Measurements from ENCODE around the gene IRF8. TPM values are rescaled to one million over a fixed set of nuclear protein-coding genes. Genes with fewer than 3 reads are reported as not detected.

IRF8 gene
- total RNA-seq, 1 experiment from 2014 or later: 0.23 TPM

GRCh38 chr16:85912211-85912974 lies 13.4 kb downstream of the IRF8 start:
- DNase-seq (ENCODE audit: low read depth): no peak

- DNase-seq (ENCODE audit: low read depth): no peak
Measured at GRCh38 chr16:85913141-85913601, 14.2 kb downstream of the IRF8 start.

- DNase-seq (ENCODE audit: low read depth): no peak
Measured at GRCh38 chr16:85913688-85914422, 14.9 kb downstream of the IRF8 start.

GRCh38 chr16:85914423-85914794 lies 15.4 kb downstream of the IRF8 start:
- DNase-seq (ENCODE audit: low read depth): no peak

- DNase-seq (ENCODE audit: low read depth): no peak
Measured at GRCh38 chr16:85915125-85915845, 16.3 kb downstream of the IRF8 start.

GRCh38 chr16:85916141-85916890 lies 17.4 kb downstream of the IRF8 start:
- no peak for DNase-seq (ENCODE audit: low read depth)

GRCh38 chr16:85917012-85917411 lies 18.1 kb downstream of the IRF8 start:
- DNase-seq (ENCODE audit: low read depth): no peak

- no peak for DNase-seq (ENCODE audit: low read depth)
Measured at GRCh38 chr16:85917959-85918358, 19.0 kb downstream of the IRF8 start.

GRCh38 chr16:85918436-85918835 lies 19.5 kb downstream of the IRF8 start:
- DNase-seq (ENCODE audit: low read depth): no peak

- DNase-seq (ENCODE audit: low read depth): no peak
Measured at GRCh38 chr16:85919271-85920267, 20.6 kb downstream of the IRF8 start.

- DNase-seq (ENCODE audit: low read depth): peak; percentile 27
Measured at GRCh38 chr16:85921026-85921425, 22.1 kb downstream of the IRF8 start.

GRCh38 chr16:85923153-85924021 lies 24.4 kb downstream of the IRF8 start:
- no peak for DNase-seq (ENCODE audit: low read depth)

- DNase-seq (ENCODE audit: low read depth): no peak
Measured at GRCh38 chr16:85924675-85925074, 25.7 kb downstream of the IRF8 start.

GRCh38 chr16:85926370-85926769 lies 27.4 kb downstream of the IRF8 start:
- no peak for DNase-seq (ENCODE audit: low read depth)

GRCh38 chr16:85927371-85927770 lies 28.4 kb downstream of the IRF8 start:
- DNase-seq (ENCODE audit: low read depth): no peak

- no peak for DNase-seq (ENCODE audit: low read depth)
Measured at GRCh38 chr16:85927959-85928358, 29.0 kb downstream of the IRF8 start.

- no peak for DNase-seq (ENCODE audit: low read depth)
Measured at GRCh38 chr16:85928401-85928820, 29.4 kb downstream of the IRF8 start.

- no peak for DNase-seq (ENCODE audit: low read depth)
Measured at GRCh38 chr16:85929259-85929721, 30.3 kb downstream of the IRF8 start.

- DNase-seq (ENCODE audit: low read depth): no peak
Measured at GRCh38 chr16:85930301-85930700, 31.3 kb downstream of the IRF8 start.
